Liver (tissue), 3 donors: Measurements from ENCODE around the gene DUSP23.

Experiments used
- CTCF ChIP-seq: fragments of 150-350 bp; IDR thresholded peaks from 2 replicates; pipeline ENCODE4 v1.5.1; 2017; ENCODE audit warnings: improper control_type of control experiment, low read depth, low read length; ENCODE audit not compliant: missing input control
- EGR1 ChIP-seq, 2 donors: IDR thresholded peaks; 2 replicates each; pipeline ENCODE4 v1.6.1; 2016 to 2018; ENCODE audit warnings: antibody characterized with exemption in 2 of 2, low read depth in 2 of 2
- GABPA ChIP-seq, 2 donors: IDR thresholded peaks in 1 of 2; conservative IDR thresholded peaks in 1 of 2; 2 replicates each; pipeline ENCODE4 v1.6.1; 2016; ENCODE audit warnings: antibody characterized with exemption in 2 of 2, mild to moderate bottlenecking in 1 of 2, moderate library complexity in 1 of 2
- RXRA ChIP-seq, 2 donors: IDR thresholded peaks; 2 replicates each; pipeline ENCODE4 v1.6.1; 2017 to 2018; ENCODE audit warnings: antibody characterized with exemption in 2 of 2, mild to moderate bottlenecking in 1 of 2
- SP1 ChIP-seq: IDR thresholded peaks from 2 replicates; pipeline ENCODE4 v1.6.1; 2018; ENCODE audit warnings: antibody characterized with exemption, mild to moderate bottlenecking
- TAF1 ChIP-seq: conservative IDR thresholded peaks from 2 replicates; pipeline ENCODE4 v1.6.1; 2016; ENCODE audit warnings: antibody characterized with exemption, mild to moderate bottlenecking
- ZBTB33 ChIP-seq: IDR thresholded peaks from 2 replicates; pipeline ENCODE4 v1.6.1; 2016; ENCODE audit warnings: antibody characterized with exemption
- TF ChIP-seq, protein P1 (sequence below): IDR thresholded peaks from 2 replicates; pipeline ENCODE4 v1.6.1; 2016; ENCODE audit warnings: antibody characterized with exemption
- TF ChIP-seq, protein P2 (sequence below): IDR thresholded peaks from 2 replicates; pipeline ENCODE4 v1.6.1; 2016; ENCODE audit warnings: antibody characterized with exemption, mild to moderate bottlenecking
- TF ChIP-seq, protein P3 (sequence below): IDR thresholded peaks from 2 replicates; pipeline ENCODE4 v1.6.1; 2016; ENCODE audit warnings: antibody characterized with exemption
- donor health status: healthy.
- donor health status: healthy.

DNA sequence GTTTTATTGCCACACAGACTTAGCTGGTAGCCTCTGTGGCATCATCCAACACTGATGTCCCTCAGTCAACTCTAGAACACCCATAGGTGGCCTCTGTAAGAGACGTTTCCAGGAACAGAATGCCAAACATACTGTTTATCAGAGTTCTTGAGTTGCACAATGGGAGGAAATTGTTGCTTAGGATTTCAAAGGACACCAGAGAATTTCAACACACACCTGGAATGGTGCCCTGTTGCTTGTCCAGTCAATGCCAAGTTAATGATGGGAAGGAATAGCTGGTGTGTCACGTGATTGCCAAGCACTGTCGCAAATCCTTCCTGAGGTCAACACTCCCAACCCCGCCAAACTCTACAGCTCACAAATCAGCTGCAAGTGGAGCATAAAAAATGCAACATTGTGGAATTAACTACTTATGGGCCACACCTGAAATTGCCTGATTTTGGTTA is 28.6 kb upstream of the DUSP23 start:
- TF ChIP-seq CTCF (no peak), SP1 (peak; percentile 98), TAF1 (peak; percentile 45), ZBTB33 (peak; percentile 94), GABPA (IDR thresholded peaks at IDR 0.05 in 1 of 2, conservative IDR thresholded peaks at IDR 0.05 in 1 of 2) (peak in 1 of 2 donors; percentile 65), RXRA (IDR thresholded peaks at IDR 0.05) (peak; percentile 99), EGR1 (IDR thresholded peaks at IDR 0.05; ENCODE audit: low read depth in 2 of 2) (peak; percentile 88 to 97)
- TF ChIP-seq, protein P1, sequence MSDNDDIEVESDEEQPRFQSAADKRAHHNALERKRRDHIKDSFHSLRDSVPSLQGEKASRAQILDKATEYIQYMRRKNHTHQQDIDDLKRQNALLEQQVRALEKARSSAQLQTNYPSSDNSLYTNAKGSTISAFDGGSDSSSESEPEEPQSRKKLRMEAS: peak; percentile 100
- TF ChIP-seq, protein P2, sequence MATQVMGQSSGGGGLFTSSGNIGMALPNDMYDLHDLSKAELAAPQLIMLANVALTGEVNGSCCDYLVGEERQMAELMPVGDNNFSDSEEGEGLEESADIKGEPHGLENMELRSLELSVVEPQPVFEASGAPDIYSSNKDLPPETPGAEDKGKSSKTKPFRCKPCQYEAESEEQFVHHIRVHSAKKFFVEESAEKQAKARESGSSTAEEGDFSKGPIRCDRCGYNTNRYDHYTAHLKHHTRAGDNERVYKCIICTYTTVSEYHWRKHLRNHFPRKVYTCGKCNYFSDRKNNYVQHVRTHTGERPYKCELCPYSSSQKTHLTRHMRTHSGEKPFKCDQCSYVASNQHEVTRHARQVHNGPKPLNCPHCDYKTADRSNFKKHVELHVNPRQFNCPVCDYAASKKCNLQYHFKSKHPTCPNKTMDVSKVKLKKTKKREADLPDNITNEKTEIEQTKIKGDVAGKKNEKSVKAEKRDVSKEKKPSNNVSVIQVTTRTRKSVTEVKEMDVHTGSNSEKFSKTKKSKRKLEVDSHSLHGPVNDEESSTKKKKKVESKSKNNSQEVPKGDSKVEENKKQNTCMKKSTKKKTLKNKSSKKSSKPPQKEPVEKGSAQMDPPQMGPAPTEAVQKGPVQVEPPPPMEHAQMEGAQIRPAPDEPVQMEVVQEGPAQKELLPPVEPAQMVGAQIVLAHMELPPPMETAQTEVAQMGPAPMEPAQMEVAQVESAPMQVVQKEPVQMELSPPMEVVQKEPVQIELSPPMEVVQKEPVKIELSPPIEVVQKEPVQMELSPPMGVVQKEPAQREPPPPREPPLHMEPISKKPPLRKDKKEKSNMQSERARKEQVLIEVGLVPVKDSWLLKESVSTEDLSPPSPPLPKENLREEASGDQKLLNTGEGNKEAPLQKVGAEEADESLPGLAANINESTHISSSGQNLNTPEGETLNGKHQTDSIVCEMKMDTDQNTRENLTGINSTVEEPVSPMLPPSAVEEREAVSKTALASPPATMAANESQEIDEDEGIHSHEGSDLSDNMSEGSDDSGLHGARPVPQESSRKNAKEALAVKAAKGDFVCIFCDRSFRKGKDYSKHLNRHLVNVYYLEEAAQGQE: peak; percentile 63
- TF ChIP-seq, protein P3, sequence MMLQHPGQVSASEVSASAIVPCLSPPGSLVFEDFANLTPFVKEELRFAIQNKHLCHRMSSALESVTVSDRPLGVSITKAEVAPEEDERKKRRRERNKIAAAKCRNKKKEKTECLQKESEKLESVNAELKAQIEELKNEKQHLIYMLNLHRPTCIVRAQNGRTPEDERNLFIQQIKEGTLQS: peak; percentile 96
